Dedifferentiated amniotic fluid mesenchymal stem cell (primary cell): ENCODE data around the gene LAPTM5.
A peak's percentile ranks its signal among the peaks of the same experiment; 100 is the strongest.

Experiments used
- DNase-seq: peaks from one replicate; pipeline ENCODE4 v3.0.0-alpha.2; 2016; ENCODE audit errors: extremely low spot score

LAPTM5 gene

DNA sequence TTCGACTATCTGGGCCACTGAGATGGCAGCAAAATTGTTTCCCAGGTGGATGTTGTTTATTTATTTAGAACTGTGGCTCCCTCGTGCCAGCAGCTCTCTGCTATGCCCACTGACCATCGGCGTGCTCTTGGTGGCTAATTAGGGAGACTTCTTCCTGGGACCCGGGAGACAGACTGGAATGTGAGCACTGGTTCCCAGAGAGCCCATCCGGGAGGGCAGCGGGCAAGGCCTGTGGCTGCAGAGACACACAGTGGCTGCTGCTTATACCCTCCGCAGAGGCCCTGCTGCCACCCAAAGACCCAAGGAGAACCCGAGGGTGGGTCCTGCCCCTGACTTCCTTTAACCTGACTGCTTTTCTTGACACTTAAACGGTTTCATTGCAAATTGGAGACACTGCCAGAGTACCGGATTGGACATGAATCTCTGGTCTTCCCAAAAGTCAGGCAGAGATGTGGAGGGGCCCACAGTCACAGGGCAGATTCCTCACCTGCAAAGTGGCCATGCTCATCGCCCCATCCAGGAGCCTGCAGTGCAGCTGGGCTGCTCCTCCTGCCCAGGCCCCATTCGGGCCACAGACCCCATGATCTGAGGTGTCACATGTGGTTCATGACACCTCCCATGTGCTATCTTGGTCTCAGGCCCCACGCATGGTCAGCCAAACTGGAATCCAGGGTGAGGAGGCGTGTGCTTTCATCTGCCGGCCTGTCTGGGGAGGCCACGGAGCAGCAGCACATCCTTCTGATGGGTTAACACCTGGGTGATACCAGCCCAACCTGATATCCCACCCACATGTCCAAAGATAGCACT is 28.5 kb downstream of the LAPTM5 start:
- no peak for DNase-seq

DNA sequence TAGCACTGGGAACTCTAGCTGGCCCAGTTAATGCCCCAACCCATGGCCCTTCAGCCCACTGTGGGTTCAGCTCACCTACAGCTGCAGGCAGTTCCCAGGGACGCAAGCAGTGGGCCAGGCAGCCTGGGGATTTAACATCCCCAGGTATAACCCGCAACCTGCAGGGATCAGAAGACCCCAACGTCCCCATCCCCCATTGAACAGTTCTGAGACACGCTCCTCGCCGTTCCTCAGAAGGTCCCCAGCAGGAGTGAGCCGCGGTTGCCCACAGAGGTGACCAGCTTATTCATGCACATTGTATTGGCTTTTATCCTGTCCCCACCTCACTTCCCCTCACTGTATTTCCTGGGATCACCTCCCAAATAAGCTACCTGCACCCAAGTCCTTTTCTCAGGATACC is 29.2 kb downstream of the LAPTM5 start:
- no peak for DNase-seq

DNA sequence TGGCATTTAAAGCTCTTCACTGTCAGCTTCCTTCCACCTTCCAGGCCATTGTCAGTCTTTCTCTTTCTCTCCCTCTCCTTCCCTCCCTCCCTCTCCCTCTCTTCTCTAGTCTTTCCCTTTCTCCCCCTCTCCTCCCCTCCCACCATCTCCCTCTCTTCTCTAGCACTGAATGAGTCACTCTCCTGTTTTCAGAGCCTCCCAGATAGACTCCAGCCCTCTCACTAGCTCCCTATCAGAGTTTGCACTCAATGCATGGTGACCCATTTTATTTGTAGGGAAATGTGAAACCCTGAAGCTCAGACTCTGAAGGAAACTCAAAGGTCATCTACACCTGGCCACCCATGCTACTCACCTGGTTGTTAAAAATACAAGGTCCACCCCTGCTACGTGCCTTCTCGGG is 29.8 kb downstream of the LAPTM5 start:
- no peak for DNase-seq

DNA sequence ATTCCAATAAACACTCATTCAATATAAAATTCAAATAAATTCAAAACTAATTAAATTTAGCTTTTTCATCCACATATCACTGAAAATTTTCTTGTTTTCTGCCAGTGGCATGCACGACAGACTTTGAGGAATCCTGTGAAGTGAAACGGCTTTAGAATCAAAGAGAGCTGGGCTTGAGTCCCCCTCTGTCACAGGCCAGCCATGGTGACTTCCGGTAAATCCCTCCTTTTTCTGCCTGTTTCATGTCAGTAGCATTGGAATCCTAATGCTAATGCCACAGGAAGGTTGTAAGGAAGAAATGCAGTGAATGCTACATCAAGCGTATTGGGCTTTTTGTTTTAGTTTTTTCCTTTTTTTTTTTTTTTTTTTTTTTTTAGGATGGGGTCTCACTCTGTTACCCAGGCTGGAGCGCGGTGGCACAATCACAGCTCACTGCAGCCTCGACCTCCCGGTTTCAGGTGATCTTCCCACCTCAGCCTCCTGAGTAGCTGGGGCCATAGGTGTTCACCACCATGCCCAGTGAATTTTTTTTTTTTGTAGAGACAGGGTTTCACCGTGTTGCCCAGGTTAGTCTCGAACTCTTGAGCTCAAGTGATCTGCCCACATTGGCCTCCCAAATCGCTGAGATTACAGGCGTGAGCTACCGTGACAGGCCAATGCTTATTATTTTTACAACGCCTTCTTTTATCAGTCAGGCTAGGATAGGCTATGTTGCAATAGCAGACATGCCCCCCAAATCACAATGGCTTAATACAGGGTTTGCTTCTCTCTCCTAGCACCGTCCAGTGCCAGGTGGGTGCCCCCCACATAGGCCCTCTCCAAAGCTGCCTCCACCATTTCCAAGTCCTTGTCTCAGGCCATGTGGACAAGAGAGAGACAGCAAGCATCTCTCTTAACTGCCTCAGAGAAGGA is 30.5 kb downstream of the LAPTM5 start:
- no peak for DNase-seq

DNA sequence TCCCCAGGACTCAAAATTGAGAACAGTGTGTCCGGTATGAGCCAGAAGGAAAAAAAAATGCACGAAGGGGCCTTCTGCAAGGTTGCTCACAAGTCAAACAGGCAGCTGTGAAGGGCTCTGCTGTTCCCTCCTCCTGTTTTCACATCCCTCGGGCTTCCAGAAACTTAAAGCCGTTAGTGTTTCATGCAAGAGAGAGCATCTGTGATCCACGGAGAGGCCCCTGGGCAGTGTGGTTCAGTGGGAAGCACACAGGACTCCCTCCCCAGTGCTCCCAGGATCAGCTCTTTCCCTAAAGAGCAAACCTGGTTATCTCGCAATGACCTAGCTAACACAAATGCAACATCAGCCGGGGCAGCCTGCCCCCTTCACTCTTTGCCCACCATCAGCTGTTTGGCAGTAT is 31.3 kb downstream of the LAPTM5 start:
- no peak for DNase-seq

DNA sequence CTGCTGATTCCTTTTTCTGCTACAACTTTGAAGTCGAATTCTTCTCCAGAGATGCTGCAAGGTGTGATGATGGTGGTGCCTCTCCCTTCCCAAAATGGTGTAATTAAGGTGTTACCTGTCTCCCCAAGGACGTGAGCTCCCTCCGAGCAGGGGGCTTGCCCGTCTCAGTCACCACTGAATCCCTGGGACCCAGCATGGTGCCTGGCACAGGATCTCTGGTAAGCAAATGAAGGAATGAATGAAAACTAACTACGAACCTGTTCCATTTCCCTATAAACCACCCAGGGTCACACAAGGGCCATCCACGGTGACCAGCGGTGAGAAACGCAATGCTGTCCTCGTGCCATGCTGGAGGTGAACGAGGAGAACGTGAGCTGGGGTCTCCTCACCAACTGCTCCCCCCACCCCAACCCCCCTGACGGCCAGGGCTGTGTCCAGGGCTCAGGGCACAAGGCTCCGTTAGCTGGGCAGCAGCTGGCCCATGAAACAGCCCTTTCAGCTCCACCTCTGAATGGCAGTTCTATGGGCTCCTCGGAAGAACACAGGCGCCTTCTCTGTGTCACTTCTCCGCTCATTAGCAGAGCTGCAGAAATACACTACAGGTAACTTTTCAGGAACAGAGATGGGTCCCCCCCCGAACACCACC is 32.0 kb downstream of the LAPTM5 start:
- no peak for DNase-seq

DNA sequence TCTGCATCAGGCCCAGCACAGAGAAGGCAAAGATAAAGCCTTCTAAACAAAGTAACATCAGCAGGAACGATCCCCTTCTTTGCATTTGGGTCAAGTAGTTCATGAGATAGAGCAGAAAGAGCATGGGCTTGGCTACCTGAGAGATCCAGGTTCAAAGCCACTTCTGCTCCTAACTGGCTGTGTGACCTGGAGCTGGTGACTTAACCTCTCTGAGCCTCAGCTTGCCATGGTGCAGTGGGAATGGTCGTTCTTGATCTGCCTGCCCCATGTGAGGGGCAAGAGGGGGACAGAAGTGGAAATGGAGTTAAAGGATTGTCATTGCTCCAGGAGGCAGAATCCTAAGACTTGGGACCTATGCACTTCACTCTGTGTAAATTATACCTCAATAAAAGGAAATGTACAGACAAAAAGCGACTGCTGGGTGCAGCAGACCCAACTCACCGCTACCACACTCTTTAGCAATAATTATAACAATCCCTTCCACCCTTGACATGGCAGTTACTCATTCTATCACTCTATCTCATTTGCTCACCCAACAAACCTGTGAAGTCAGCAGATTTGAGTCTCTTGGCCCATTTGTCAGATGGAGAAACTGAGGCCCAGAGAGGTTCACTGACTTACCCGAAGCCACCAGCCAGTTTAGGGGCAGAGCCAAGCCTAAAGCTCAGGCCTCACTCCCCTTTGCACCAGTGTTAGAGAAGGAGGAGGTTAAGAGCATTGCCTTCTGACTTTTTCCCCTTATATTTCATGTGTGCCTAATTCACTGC is 32.7 kb downstream of the LAPTM5 start:
- DNase-seq = no peak

DNA sequence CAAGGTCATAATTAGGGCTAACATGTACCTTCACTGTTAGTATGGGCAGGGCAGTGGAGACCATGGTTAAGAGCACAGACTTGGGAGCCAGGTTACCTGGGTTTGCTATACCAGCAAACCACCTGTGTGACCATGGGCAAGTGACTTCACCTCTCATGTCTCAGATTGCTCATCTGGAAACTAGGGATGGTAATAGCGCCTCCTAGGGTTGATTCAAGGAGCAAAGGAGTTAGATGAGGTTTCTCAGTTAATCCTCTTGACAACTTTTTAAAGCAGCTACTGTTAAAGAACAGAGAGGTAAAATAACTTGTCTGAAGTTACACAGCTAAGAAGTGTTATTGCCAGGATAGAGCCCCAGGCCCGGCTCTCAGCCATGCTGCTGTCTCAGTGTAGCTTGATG is 33.4 kb downstream of the LAPTM5 start:
- DNase-seq = no peak

DNA sequence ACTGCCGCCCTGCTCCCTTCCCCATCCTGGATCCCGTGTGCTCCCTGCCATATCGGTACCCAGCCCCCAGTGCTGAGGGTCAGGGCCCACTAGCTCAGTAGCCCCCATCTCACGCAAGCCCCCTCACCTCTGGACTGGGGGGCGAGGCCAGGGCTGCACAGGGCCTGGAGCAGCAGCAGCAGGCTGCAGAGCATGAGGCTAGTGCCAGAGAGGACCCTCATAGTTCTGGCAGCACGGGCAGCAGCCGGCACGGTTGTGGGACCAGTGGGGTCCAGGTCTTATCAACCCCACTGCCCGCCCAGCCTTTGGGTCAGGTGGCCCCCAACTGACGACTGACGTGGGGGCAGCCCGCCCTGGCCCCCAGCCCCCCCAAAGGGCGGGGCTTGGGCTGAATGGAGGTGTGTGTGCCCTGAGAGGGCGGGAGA is 34.2 kb downstream of the LAPTM5 start, which contains the start of gene MATN1:
Gene MATN1 (minus strand): TSS at position 255 of the 425 bp plus-strand sequence. CDS start 34 bp downstream, at position 221.
- no peak for DNase-seq

DNA sequence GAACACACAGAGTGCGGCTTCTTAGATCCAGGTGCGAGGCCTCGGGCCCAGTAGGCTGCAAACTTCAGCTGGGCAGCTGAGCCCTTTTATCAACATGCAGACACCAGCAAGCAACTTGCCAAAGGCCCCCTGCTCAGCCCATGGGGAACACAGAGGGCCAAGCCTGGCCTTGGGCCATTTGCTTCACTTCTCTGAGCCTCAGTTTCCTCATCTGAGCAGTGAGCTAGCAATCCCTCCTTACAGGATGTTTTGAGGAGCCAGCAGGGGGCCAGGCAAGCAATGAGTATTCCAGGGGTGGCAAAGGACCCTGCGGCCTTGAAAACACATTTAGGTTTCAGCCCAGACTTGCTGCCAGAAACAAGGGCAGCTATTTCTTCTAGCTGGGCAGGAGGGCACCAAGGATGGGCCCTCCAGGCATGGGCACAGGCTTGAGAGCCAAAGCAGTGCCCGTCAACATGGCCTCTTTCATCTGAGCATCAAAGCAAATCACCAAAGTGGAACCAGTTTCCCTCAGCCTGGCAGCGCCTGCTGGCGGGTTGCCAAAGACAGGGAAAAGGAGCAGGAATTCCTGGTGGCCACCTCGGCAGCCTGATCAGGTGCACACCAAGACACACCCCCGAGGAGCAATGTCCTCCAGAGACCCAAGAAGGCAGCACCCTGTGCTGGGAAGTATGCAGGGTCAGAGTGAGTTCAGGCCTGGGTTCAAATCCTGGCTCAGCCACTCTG is 35.6 kb downstream of the LAPTM5 start:
- DNase-seq = no peak

DNA sequence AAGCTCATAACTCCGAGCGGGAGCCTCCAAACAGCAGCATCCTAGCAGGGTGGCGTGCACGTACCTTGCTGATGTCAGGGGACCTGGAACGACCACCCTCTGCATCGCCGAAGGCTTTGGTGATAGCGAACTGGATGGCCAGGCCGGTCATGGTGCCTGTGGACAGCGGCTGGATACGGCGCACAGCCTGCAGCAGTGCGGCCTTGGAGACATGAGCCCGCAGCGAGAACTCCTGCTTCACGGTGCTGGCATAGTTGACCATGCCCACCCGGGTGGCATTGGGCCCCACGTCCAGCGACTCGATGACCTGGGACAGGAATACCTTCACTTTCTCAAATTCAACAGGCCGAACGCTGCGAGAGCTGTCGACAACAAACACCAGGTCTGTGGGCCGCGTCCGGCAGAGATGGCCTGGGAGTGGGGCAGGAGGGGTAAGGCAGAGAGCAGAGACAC is 36.2 kb downstream of the LAPTM5 start:
- DNase-seq = no peak

DNA sequence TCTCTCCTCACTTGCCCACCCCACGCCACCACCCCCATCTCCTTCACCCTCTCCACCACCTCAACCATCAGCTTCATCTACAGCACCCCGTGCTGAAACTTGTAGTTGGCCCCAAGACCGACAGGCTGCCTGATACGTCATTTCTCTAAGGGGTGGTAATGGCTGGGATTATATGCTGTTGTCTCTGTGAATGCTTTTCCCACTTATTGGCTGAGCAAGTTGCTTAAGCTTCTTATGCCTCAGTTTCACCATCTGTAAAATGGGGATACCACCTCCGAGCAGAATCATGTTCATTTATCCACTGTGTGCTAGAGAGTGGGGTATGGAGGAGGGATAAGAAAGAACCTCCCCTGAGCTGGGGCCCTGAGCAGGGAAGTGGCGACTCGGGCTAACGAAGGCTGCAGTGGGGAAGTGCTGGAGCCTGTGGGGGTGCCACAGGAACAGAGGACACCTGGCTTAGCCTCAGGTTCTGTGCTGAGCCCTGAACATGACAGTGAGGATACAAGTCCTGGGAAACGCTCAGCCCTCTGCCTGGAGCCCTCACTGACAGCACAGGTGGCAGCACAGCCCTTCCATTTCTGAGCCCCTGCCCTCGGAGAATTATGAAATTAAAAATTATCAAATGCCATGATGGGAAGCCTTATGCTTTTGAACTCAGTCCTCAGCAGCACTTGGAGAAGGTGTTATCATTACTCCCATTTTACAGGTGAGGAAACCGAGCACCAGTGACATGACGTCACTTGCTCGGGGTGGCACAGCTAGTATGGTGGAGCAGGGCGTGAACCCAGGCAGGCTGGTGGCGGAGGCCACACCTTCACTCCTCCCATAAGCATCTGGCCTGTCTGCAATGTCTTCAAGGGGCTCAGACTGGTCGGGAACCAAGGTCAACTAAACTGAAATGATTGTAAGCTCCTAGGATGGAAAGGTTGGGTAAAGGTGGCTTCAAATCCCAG is 37.0 kb downstream of the LAPTM5 start:
- DNase-seq = no peak

DNA sequence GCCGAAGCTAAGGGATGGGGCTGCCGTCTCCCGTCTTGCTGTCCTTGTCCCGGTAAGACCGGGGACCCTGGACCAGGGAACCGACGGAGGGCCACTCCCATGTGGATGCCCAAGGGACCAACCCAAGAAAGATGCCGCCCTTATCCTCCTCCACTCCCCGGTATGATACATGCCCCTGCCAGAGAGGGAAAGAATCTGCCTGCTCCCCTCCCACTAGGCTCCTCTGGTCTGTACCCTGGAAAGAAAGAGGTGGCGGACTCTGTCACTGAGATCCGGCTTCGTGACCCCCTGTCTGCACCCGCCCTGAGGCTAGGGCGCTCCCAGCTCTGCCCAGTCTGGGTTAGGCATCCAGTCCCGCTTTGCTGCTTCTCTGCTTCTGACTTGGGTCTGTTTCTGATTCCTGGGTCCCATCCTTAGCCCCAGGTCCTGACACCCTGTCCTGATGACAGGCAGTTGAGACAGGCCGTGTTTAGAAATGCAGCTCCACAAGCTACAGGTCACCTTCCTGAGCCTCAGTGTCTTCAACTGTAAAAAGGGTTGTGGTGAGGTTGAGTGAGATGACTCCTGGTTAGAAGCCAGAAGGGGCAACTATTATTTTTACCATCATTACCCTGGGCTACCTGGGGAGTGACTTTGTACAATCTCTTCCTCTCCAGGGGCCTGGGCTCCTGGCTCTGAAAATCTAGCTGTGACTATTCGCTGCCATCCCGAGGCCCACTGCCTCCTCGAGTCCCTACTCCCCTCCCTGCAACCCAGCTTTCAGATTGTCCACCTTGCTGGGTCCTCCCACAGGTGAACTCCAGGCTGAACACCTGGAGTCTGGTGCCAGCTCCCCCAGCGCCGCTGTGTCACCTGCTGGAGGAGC is 37.9 kb downstream of the LAPTM5 start:
- no peak for DNase-seq

DNA sequence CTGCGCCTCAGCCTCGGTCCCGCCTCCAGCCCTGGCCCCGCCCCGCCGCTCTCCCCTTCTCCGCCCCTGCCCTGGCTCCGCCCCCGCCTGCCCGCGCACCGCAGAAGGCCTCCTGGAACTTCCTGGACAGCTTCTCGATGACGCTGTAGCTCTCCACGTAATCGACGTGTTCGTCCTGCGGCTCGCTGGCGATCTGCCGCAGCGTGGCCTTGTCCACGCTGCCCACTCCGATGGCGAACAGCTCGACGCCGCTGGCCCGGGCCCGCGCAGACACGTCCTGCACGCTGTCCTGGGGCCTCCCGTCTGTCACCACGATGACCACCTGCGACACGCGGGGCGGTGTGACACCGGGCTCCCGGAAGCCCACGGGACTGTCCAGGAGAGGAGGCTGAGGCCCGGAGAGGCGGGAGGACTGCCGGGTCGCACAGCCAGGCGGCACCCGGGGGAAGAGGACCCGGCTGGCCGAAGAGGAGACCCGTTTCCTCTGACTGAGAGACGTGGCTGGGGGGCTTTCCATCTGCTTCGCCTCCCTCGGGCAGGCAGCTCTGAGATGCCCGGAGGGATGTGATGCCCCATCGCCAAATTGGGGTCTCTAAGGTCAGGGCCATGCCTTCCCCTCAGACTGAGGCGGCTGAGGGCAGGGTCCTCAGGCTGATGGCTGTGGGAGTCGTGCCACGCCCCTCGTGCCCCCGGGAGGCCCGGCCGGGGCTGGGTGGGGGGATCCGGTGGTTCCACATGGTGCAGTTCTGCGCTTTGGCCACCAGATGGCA is 38.8 kb downstream of the LAPTM5 start:
- DNase-seq = peak; percentile 96

DNA sequence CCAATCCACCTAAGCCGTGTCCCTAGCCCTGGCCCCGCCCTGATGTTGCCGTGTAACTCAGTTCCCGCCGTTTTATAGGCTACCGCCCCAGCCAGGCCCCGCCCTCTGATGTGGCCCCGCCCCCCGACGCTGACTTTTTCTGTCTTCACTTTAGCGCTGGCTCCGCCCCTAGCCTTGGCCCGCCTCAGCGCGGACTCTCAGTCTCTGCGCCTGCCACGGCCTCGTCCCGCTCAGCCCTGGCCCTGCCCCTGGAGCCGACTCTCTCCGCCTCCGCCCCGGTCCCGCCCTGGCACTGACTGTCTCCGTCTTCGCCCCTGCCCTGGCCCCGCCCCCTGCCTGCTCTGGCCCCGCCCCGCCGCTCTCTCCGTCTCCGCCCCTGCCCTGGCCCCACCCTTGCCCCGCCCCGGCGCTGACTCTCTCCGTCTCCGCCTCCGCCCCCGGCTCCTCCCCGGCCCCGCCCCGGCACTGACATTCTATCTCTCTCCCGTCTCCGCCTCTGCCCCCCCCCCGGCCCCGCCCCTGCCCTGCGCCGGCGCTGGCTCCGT is 39.4 kb downstream of the LAPTM5 start:
- peak; percentile 98 for DNase-seq

DNA sequence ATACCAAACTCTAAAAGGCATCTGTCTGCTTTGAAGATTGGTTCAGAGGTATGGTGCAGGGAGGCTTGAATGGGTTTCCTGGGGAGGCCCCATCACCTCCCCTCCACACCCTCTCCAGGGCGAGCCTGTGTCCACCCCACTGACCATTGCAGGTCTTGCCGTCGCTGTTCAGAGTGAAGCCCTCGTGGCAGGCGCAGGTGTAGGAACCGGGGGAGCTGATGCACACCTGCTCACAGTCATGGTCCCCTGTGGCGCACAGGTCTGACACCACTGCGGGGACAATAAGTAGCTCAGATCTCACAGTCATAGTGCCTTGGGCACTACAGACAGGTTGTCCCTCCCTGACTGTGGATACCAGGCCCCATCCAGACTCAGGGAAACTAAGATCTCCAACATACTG is 40.9 kb downstream of the LAPTM5 start:
- no peak for DNase-seq

DNA sequence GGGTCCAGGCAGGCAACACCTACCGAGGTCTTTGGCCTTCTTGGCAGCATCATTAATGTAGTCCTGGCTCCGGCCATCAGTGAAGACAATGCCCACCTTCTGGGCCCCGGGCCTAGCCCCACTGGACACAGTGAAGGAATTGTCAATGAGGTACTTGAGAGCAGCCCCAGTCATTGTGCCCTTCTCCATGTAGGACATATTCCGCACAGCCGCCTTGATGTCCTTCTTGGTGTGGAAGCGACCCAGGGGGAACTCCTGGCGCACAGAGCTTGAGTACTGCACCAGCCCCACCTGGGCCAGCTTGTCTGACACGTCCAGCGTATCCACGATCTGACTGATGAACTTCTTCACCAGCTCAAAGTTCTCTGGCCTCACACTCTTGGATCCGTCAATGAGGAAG is 41.7 kb downstream of the LAPTM5 start:
- no peak for DNase-seq

DNA sequence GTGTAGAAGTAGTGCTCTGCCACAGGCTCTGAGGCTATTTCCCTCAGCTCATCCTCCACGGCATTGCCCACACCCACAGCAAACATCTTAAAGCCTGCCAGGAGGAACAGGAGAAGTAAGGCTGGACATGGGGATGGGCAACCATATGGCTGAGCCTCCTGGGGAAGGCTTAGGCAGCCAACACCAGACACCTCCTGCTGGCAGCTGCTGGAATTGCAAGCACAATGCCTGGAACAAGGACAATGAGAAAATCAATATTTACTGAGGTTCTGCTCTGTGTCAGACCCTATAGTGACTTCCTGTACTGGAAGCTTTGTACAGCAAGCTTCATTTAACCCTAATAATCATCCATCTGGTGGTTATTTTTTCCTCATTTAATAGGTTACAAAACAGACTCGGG is 42.4 kb downstream of the LAPTM5 start:
- no peak for DNase-seq
